ENCODE measurements around the gene SP8.

SP8 gene

GRCh38 chr7:20748853-20749252 is 37.8 kb downstream of the SP8 start:
- no peak for DNase-seq

GRCh38 chr7:20747001-20747400 is 39.7 kb downstream of the SP8 start:
- DNase-seq, result no peak

- no peak for DNase-seq
These were observed 41.0 kb downstream of the SP8 start for GRCh38 chr7:20745702-20746101.

GRCh38 chr7:20744954-20745446 is 41.7 kb downstream of the SP8 start:
- DNase-seq, result no peak

GRCh38 chr7:20742913-20743312 is 43.8 kb downstream of the SP8 start:
- no peak for DNase-seq

GRCh38 chr7:20741801-20742200 is 44.9 kb downstream of the SP8 start:
- DNase-seq, result no peak

- DNase-seq, result no peak
These were observed 47.9 kb downstream of the SP8 start for GRCh38 chr7:20738518-20739481.

- DNase-seq, result no peak
These were observed 48.7 kb downstream of the SP8 start for GRCh38 chr7:20737840-20738448.

GRCh38 chr7:20735346-20736065 is 51.2 kb downstream of the SP8 start:
- DNase-seq, result no peak

Measured in GF-D8 (cell line).